Astrocyte (in vitro differentiated cells and primary cell): Measurements from ENCODE around the gene FTO. TPM values are rescaled to one million over a fixed set of nuclear protein-coding genes. Genes with fewer than 3 reads are reported as not detected.

Experiments used
- DNase-seq: peaks from one replicate; pipeline ENCODE4 v3.0.0-alpha.2; 2010; ENCODE audit warnings: low read depth
- FAIRE-seq: peaks from 2 replicates; lab custom pipeline; 2011; peaks lifted over from hg19 to GRCh38; lab: Jason Lieb, UNC
- H2AFZ ChIP-seq: 2 replicates; pipeline ENCODE4 v1.6.0; 2012; ENCODE audit warnings: low read depth, low read length, inconsistent platforms
- H3K27ac ChIP-seq: 2 replicates; pipeline ENCODE4 v1.5.1; 2011; ENCODE audit warnings: low read depth, low read length, inconsistent platforms
- H3K27me3 ChIP-seq: 2 replicates; pipeline ENCODE4 v1.6.0; 2011; ENCODE audit warnings: low read length, inconsistent platforms; ENCODE audit not compliant: insufficient read depth
- H3K36me3 ChIP-seq: 2 replicates; pipeline ENCODE4 v1.5.1; 2011; ENCODE audit warnings: low read length, inconsistent platforms; ENCODE audit not compliant: insufficient read depth
- H3K4me1 ChIP-seq: 2 replicates; pipeline ENCODE4 v1.5.1; 2011; ENCODE audit warnings: low read length, inconsistent platforms; ENCODE audit not compliant: insufficient read depth
- H3K4me2 ChIP-seq: 2 replicates; pipeline ENCODE4 v1.6.0; 2012; ENCODE audit warnings: low read length, inconsistent platforms
- H3K4me3 ChIP-seq: 2 replicates; pipeline ENCODE4 v1.5.1; 2011; ENCODE audit warnings: low read depth, mild to moderate bottlenecking, low read length, inconsistent platforms; ENCODE audit not compliant: insufficient read depth
- H3K79me2 ChIP-seq: 2 replicates; pipeline ENCODE4 v1.6.0; 2012; ENCODE audit warnings: mild to moderate bottlenecking, low read length, inconsistent platforms; ENCODE audit not compliant: insufficient read depth
- H3K9ac ChIP-seq: 2 replicates; pipeline ENCODE4 v1.6.0; 2012; ENCODE audit warnings: mild to moderate bottlenecking, low read length, inconsistent platforms
- H3K9me3 ChIP-seq: 2 replicates; pipeline ENCODE4 v1.5.1; 2012; ENCODE audit warnings: low read depth, mild to moderate bottlenecking, low read length, inconsistent platforms; ENCODE audit not compliant: insufficient read depth
- H4K20me1 ChIP-seq: 2 replicates; pipeline ENCODE4 v1.6.0; 2012; ENCODE audit warnings: low read length, inconsistent platforms; ENCODE audit not compliant: insufficient read depth
- H3K27ac Mint-ChIP-seq: one replicate; pipeline ENCODE4 v1.8.0; 2021; ENCODE audit warnings: mild to moderate bottlenecking, mixed read lengths; ENCODE audit not compliant: unreplicated experiment
- H3K27me3 Mint-ChIP-seq: one replicate; pipeline ENCODE4 v1.8.0; 2021; ENCODE audit warnings: low read depth, mixed read lengths; ENCODE audit not compliant: unreplicated experiment
- H3K36me3 Mint-ChIP-seq: one replicate; pipeline ENCODE4 v1.8.0; 2021; ENCODE audit warnings: low read depth, mixed read lengths; ENCODE audit not compliant: unreplicated experiment
- H3K4me1 Mint-ChIP-seq: one replicate; pipeline ENCODE4 v1.8.0; 2021; ENCODE audit warnings: low read depth, mixed read lengths; ENCODE audit not compliant: unreplicated experiment
- H3K4me3 Mint-ChIP-seq: one replicate; pipeline ENCODE4 v1.8.0; 2021; ENCODE audit warnings: mild to moderate bottlenecking, moderate library complexity, mixed read lengths; ENCODE audit not compliant: unreplicated experiment
- H3K9me3 Mint-ChIP-seq: one replicate; pipeline ENCODE4 v1.8.0; 2021; ENCODE audit warnings: mild to moderate bottlenecking, mixed read lengths; ENCODE audit not compliant: unreplicated experiment
- CTCF ChIP-seq: IDR thresholded peaks from 2 replicates; pipeline ENCODE4 v1.5.1; 2011; ENCODE audit warnings: low read depth, mild to moderate bottlenecking, inconsistent platforms, low read length, moderate library complexity; ENCODE audit not compliant: insufficient read depth
- EZH2 ChIP-seq: IDR thresholded peaks from 2 replicates; pipeline ENCODE4 v1.6.1; 2012; ENCODE audit warnings: mild to moderate bottlenecking, low read length, inconsistent platforms; ENCODE audit not compliant: insufficient read depth
- total RNA-seq: library from RNA; stranded (reverse); gene quantifications from 2 replicates; pipeline ENCODE4 v1.2.1, GENCODE V29; 2021

The FTO gene
- total RNA-seq, 1 donor from 2014 or later = 73.1 TPM

- Histone ChIP-seq H3K9me3 (no peaks in the 10 kb centered on the region), H2AFZ (no peak overlapping the region), H3K79me2 (no peaks in the 10 kb centered on the region), H3K9ac (no peak overlapping the region), H4K20me1 (peaks cover 7% of the 10 kb centered on the region), H3K4me3 (no peak overlapping the region), H3K27me3 (no peaks in the 10 kb centered on the region), H3K4me2 (no peak overlapping the region), H3K4me1 (no peaks in the 10 kb centered on the region), H3K36me3 (no peaks in the 10 kb centered on the region), H3K27ac (no peak overlapping the region)
- Mint-ChIP-seq H3K4me1 (peaks cover 4% of the 10 kb centered on the region), H3K4me3 (no peak overlapping the region), H3K9me3 (no peaks in the 10 kb centered on the region), H3K27me3 (no peaks in the 10 kb centered on the region), H3K36me3 (peaks cover 10% of the 10 kb centered on the region), H3K27ac (no peak overlapping the region)
- DNase-seq (no peak), FAIRE-seq (no peak)
- TF ChIP-seq EZH2 = no peak
- TF ChIP-seq CTCF = no peak
Observed at GRCh38 chr16:54107583-54108202, 403.7 kb downstream of the FTO start.

GRCh38 chr16:54110016-54110981, 406.3 kb downstream of the FTO start:
- Histone ChIP-seq H3K4me3 (no peak overlapping the region), H3K36me3 (no peaks in the 10 kb centered on the region), H3K9ac (no peak overlapping the region), H4K20me1 (peaks cover 3% of the 10 kb centered on the region), H3K4me2 (no peak overlapping the region), H3K27ac (no peak overlapping the region), H3K27me3 (no peaks in the 10 kb centered on the region), H3K9me3 (no peaks in the 10 kb centered on the region), H2AFZ (no peak overlapping the region), H3K4me1 (no peaks in the 10 kb centered on the region), H3K79me2 (no peaks in the 10 kb centered on the region)
- TF ChIP-seq CTCF (no peak), EZH2 (no peak)
- Mint-ChIP-seq H3K36me3 (peaks cover 20% of the 10 kb centered on the region), H3K27me3 (no peaks in the 10 kb centered on the region), H3K9me3 (peaks cover 3% of the 10 kb centered on the region), H3K4me1 (peaks cover 4% of the 10 kb centered on the region), H3K4me3 (no peak overlapping the region), H3K27ac (no peak overlapping the region)
- FAIRE-seq (no peak), DNase-seq (no peak)
